PFSK-1 (cell line): Measurements from ENCODE around the gene RAD21L1.

Experiments
- POLR2AphosphoS5 ChIP-seq: IDR thresholded peaks from 2 replicates; pipeline ENCODE4 v1.6.1; 2012; ENCODE audit warnings: low read depth, mild to moderate bottlenecking, control low read depth, low read length, moderate library complexity
- TAF1 ChIP-seq: IDR thresholded peaks from 2 replicates; pipeline ENCODE4 v1.6.1; 2012; ENCODE audit warnings: low read length, control low read depth, borderline replicate concordance; ENCODE audit not compliant: insufficient read depth
- TF ChIP-seq, protein P1 (sequence below), 2 experiments: IDR thresholded peaks; 2 replicates each; pipeline versions ENCODE4 v1.6.1 to v1.8.0; 2011 to 2012; ENCODE audit warnings: low read depth in 2 of 2, low read length in 2 of 2, control low read depth in 1 of 2, inconsistent platforms in 1 of 2, mild to moderate bottlenecking in 1 of 2, moderate library complexity in 1 of 2; ENCODE audit not compliant: insufficient read depth in 1 of 2

DNA sequence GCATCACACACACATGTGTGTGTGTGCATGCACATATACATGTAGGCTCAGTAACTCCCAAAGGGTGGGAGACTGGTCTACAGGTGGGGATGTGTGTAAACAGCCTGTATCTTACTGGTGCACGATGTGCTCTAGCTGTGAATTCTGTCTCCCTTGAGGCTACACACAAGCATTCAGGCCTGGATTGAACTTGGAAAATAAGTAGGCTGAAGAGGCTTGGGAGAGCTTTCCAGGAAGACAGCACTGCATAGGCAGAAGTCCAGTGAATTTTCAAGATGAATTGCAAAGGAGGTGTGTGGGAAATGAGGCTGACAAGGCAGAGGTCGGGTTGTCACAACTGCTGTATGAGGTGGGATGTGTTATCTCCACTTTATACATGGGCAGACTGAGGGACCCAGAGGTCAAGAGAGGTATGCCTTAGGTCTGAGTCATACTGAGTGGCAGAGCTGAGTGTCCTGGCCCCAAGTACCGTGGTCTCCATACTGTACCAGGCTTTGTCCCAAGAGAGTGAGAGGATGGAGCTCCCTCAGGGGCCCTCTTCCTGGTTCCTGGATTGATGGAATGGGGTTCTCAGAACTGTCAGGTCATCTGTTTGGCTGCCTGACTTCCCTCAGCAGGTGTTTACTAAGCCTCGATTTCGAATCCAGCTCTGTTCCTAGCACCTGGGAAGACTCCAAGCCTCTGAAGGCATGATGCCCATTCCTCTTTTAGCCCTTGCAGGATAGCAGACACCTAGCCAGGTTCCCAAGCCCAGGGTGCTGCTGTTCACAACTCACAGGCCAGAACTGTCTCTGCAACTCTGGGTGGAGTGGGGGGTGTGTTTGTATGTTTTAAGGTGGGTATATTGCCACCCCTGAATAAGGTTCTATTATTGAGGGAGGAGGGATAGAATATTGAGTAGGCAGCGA is 54.6 kb downstream of the RAD21L1 start:
- no peak for TF ChIP-seq TAF1
- TF ChIP-seq POLR2AphosphoS5: no peak
- TF ChIP-seq, protein P1, sequence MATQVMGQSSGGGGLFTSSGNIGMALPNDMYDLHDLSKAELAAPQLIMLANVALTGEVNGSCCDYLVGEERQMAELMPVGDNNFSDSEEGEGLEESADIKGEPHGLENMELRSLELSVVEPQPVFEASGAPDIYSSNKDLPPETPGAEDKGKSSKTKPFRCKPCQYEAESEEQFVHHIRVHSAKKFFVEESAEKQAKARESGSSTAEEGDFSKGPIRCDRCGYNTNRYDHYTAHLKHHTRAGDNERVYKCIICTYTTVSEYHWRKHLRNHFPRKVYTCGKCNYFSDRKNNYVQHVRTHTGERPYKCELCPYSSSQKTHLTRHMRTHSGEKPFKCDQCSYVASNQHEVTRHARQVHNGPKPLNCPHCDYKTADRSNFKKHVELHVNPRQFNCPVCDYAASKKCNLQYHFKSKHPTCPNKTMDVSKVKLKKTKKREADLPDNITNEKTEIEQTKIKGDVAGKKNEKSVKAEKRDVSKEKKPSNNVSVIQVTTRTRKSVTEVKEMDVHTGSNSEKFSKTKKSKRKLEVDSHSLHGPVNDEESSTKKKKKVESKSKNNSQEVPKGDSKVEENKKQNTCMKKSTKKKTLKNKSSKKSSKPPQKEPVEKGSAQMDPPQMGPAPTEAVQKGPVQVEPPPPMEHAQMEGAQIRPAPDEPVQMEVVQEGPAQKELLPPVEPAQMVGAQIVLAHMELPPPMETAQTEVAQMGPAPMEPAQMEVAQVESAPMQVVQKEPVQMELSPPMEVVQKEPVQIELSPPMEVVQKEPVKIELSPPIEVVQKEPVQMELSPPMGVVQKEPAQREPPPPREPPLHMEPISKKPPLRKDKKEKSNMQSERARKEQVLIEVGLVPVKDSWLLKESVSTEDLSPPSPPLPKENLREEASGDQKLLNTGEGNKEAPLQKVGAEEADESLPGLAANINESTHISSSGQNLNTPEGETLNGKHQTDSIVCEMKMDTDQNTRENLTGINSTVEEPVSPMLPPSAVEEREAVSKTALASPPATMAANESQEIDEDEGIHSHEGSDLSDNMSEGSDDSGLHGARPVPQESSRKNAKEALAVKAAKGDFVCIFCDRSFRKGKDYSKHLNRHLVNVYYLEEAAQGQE (IDR thresholded peaks at IDR 0.05; ENCODE audit: insufficient read depth in 1 of 2, low read depth in 2 of 2, low read length in 2 of 2): no peak
